Naive thymus-derived CD4-positive, alpha-beta T cell (primary cell): Measurements from ENCODE around the gene CABP1. TPM values are rescaled to one million over a fixed set of nuclear protein-coding genes. Genes with fewer than 3 reads are reported as not detected.
A peak's percentile ranks its signal among the peaks of the same experiment; 100 is the strongest.

ENCODE experiments used
- ATAC-seq: fragments of 150-1000 bp; cut with Tn5 transposase; 2 replicates; pipeline ENCODE4 v1.10.0; 2021; ENCODE audit warnings: mild to moderate bottlenecking, moderate library complexity
- CTCF ChIA-PET: fragments of 350-600 bp; sonication (Branson Sonifier 250); formaldehyde crosslinking; loops from one replicate; lab custom pipeline; 2021; ENCODE audit warnings: antibody characterized with exemption; lab: Charles Lee
- POLR2A ChIA-PET: fragments of 350-600 bp; sonication (Branson Sonifier 250); formaldehyde crosslinking; loops from one replicate; lab custom pipeline; 2021; ENCODE audit warnings: antibody characterized with exemption, inconsistent platforms; lab: Charles Lee
- DNase-seq, 9 donors: peaks; one replicate each; pipeline versions ENCODE4 v3.0.0 to v3.0.0-alpha.2; 2020 to 2022; ENCODE audit warnings: mixed read lengths in 1 of 9
- H3K27ac ChIP-seq: one replicate; pipeline ENCODE4 v1.7.0; 2013; ENCODE audit warnings: mild to moderate bottlenecking, low read depth, low read length, moderate library complexity
- H3K27me3 ChIP-seq, 2 donors: one replicate each; pipeline ENCODE4 v1.7.0; 2013; ENCODE audit warnings: low read length in 2 of 2, mild to moderate bottlenecking in 2 of 2, moderate library complexity in 2 of 2; ENCODE audit not compliant: control insufficient read depth in 2 of 2, insufficient read depth in 2 of 2
- H3K36me3 ChIP-seq, 3 experiments: 1 replicate in 2 of 3; 2 replicates in 1 of 3; pipeline ENCODE4 v1.7.0; 2013; ENCODE audit warnings: low read length in 3 of 3, mild to moderate bottlenecking in 3 of 3, moderate library complexity in 1 of 3; ENCODE audit not compliant: insufficient read depth in 3 of 3, control insufficient read depth in 2 of 3
- H3K4me1 ChIP-seq, 2 donors: one replicate each; pipeline ENCODE4 v1.7.0; 2013; ENCODE audit warnings: low read length in 2 of 2, mild to moderate bottlenecking in 2 of 2, moderate library complexity in 1 of 2; ENCODE audit not compliant: control insufficient read depth in 2 of 2, insufficient read depth in 2 of 2
- H3K4me3 ChIP-seq: 2 replicates; pipeline ENCODE4 v1.7.0; 2013; ENCODE audit warnings: mild to moderate bottlenecking, low read length
- H3K9me3 ChIP-seq, 3 experiments: 1 replicate in 2 of 3; 2 replicates in 1 of 3; pipeline ENCODE4 v1.7.0; 2013; ENCODE audit warnings: low read length in 3 of 3; ENCODE audit not compliant: control insufficient read depth in 2 of 3
- H3K27ac Mint-ChIP-seq, 9 donors: one replicate each; pipeline ENCODE4 v1.8.0; 2020 to 2022; ENCODE audit warnings: mixed read lengths in 9 of 9, mild to moderate bottlenecking in 8 of 9, moderate library complexity in 5 of 9, inconsistent platforms in 2 of 9
- H3K27me3 Mint-ChIP-seq, 5 donors: one replicate each; pipeline ENCODE4 v1.8.0; 2021 to 2022; ENCODE audit warnings: mixed read lengths in 5 of 5, mild to moderate bottlenecking in 1 of 5
- H3K36me3 Mint-ChIP-seq, 5 donors: one replicate each; pipeline ENCODE4 v1.8.0; 2020 to 2022; ENCODE audit warnings: mixed read lengths in 5 of 5, mild to moderate bottlenecking in 3 of 5, inconsistent platforms in 1 of 5
- H3K4me1 Mint-ChIP-seq, 7 donors: one replicate each; pipeline ENCODE4 v1.8.0; 2020 to 2022; ENCODE audit warnings: mixed read lengths in 7 of 7, mild to moderate bottlenecking in 3 of 7, inconsistent platforms in 1 of 7
- H3K4me3 Mint-ChIP-seq, 10 donors: one replicate each; pipeline ENCODE4 v1.8.0; 2020 to 2022; ENCODE audit warnings: mild to moderate bottlenecking in 10 of 10, mixed read lengths in 10 of 10, moderate library complexity in 6 of 10, inconsistent platforms in 2 of 10
- H3K9me3 Mint-ChIP-seq, 11 donors: one replicate each; pipeline ENCODE4 v1.8.0; 2020 to 2022; ENCODE audit warnings: mixed read lengths in 11 of 11, mild to moderate bottlenecking in 4 of 11, inconsistent platforms in 1 of 11, moderate library complexity in 1 of 11
- intact Hi-C, 2 donors: fragments of 100-400 bp; cut with micrococcal nuclease; formaldehyde crosslinking; loops; one replicate each; pipeline ENCODE4 v1.15.1; 2023
- polyA plus RNA-seq, 2 donors: library from polyadenylated mRNA; unstranded; fragments of 300-500 nt; fragmentation: Illumina TruSeq; gene quantifications; one replicate each; pipeline ENCODE4 v1.2.3, GENCODE V29; 2021
- total RNA-seq, 6 experiments: library from RNA in 5 of 6; stranded (reverse) in 5 of 6; gene quantifications; 1 replicate in 5 of 6; 2 replicates in 1 of 6; pipeline ENCODE4 v1.2.3 and lab custom pipeline; 2021 to 2026

CABP1 gene
- total and polyA plus RNA-seq, 7 experiments from 2014 or later, result 0.24 TPM; not detected in 6

- H3K4me1 ChIP-seq, result peaks cover 0 to 4% of the 10 kb centered on the region in 2 donors
- no peak for DNase-seq
- H3K9me3 ChIP-seq, result no peaks in the 10 kb centered on the region
- ChIA-PET CTCF (no interaction called here), POLR2A (interaction anchor here (1.1 kb wide), 1 partner anchor 15 kb away, joined by 3 read pairs; no protein-coding TSS in a partner anchor)
- Mint-ChIP-seq H3K4me3 (no peak overlapping the region), H3K27ac (no peak overlapping the region), H3K27me3 (no peaks in the 10 kb centered on the region), H3K36me3 (peaks cover 22 to 73% (median 32%) of the 10 kb centered on the region in 5 donors), H3K9me3 (no peaks in the 10 kb centered on the region), H3K4me1 (peaks cover 13 to 37% (median 21%) of the 10 kb centered on the region in 7 donors)
- no peaks in the 10 kb centered on the region for H3K27me3 ChIP-seq
- ATAC-seq, result no peak
- peaks cover 17 to 81% (median 35%) of the 10 kb centered on the region in 3 experiments for H3K36me3 ChIP-seq
- intact Hi-C loops, result no loop called here
- H3K27ac ChIP-seq, result no peak overlapping the region
- H3K4me3 ChIP-seq, result no peak overlapping the region
Observed at GRCh38 chr12:120696626-120697025, 56.2 kb downstream of the CABP1 start.

GRCh38 chr12:120697344-120697743, 56.9 kb downstream of the CABP1 start:
- Mint-ChIP-seq H3K4me1 (peaks cover 9 to 31% (median 16%) of the 10 kb centered on the region in 7 donors), H3K27ac (no peak overlapping the region), H3K27me3 (no peaks in the 10 kb centered on the region), H3K9me3 (no peaks in the 10 kb centered on the region), H3K4me3 (no peak overlapping the region), H3K36me3 (peaks cover 26 to 73% (median 32%) of the 10 kb centered on the region in 5 donors)
- Histone ChIP-seq H3K4me1 (peaks cover 0 to 3% of the 10 kb centered on the region in 2 donors), H3K36me3 (peaks cover 17 to 88% (median 35%) of the 10 kb centered on the region in 3 experiments), H3K27ac (no peak overlapping the region), H3K4me3 (no peak overlapping the region), H3K27me3 (no peaks in the 10 kb centered on the region), H3K9me3 (no peaks in the 10 kb centered on the region)
- ATAC-seq (no peak), DNase-seq (no peak)
- ChIA-PET POLR2A (interaction anchor here (1.4 kb wide), 1 partner anchor 8 kb away, joined by 6 read pairs; no protein-coding TSS in a partner anchor), CTCF (interaction anchor here (0.9 kb wide), 1 partner anchor 9 kb away, joined by 3 read pairs; no protein-coding TSS in a partner anchor)
- intact Hi-C loops, result no loop called here

- Histone ChIP-seq H3K36me3 (peaks cover 17 to 94% (median 35%) of the 10 kb centered on the region in 3 experiments), H3K9me3 (no peaks in the 10 kb centered on the region), H3K4me1 (no peaks in the 10 kb centered on the region), H3K27me3 (no peaks in the 10 kb centered on the region), H3K27ac (no peak overlapping the region), H3K4me3 (no peak overlapping the region)
- peaks cover 26 to 72% (median 33%) of the 10 kb centered on the region in 5 donors for H3K36me3 Mint-ChIP-seq
- ChIA-PET CTCF (interaction anchor here (3.2 kb wide), 1 partner anchor 10 kb away, joined by 8 read pairs; the partner anchor contains the start of gene UNC119B), POLR2A (interaction anchor here (1.4 kb wide), 1 partner anchor 10 kb away, joined by 6 read pairs; no protein-coding TSS in a partner anchor)
- DNase-seq (no peak), ATAC-seq (peak; percentile 64)
- peaks cover 0 to 20% (median 4%) of the 10 kb centered on the region in 7 donors for H3K4me1 Mint-ChIP-seq
- no peak overlapping the region for H3K4me3 Mint-ChIP-seq
- H3K27me3 Mint-ChIP-seq, result no peaks in the 10 kb centered on the region
- intact Hi-C loops, result no loop called here
- peak overlapping the region in 1 of 9 donors; percentile 65 for H3K27ac Mint-ChIP-seq
- H3K9me3 Mint-ChIP-seq, result no peaks in the 10 kb centered on the region
Observed at GRCh38 chr12:120698665-120699064, 58.2 kb downstream of the CABP1 start.

- no peak overlapping the region for H3K4me3 Mint-ChIP-seq
- ChIA-PET POLR2A (interaction anchor here (0.6 kb wide), 1 partner anchor 103 kb away, joined by 4 read pairs; no protein-coding TSS in a partner anchor), CTCF (interaction anchor here (3.2 kb wide), 1 partner anchor 9 kb away, joined by 8 read pairs; the partner anchor contains the start of gene UNC119B)
Observed at GRCh38 chr12:120699553-120699952, 59.1 kb downstream of the CABP1 start.

GRCh38 chr12:120700886-120701285, 60.5 kb downstream of the CABP1 start:
- DNase-seq (no peak), ATAC-seq (no peak)
- Mint-ChIP-seq H3K27ac (peak overlapping the region in 1 of 9 donors; percentile 24), H3K9me3 (no peaks in the 10 kb centered on the region), H3K36me3 (peaks cover 13 to 52% (median 19%) of the 10 kb centered on the region in 5 donors), H3K4me1 (peaks cover 0 to 9% (median 0%) of the 10 kb centered on the region in 7 donors), H3K27me3 (no peaks in the 10 kb centered on the region), H3K4me3 (no peak overlapping the region)
- peaks cover 11 to 71% (median 29%) of the 10 kb centered on the region in 3 experiments for H3K36me3 ChIP-seq
- H3K9me3 ChIP-seq, result no peaks in the 10 kb centered on the region
- H3K27ac ChIP-seq, result no peak overlapping the region
- intact Hi-C loops, result no loop called here
- no peak overlapping the region for H3K4me3 ChIP-seq
- CTCF ChIA-PET, result interaction anchor here (0.6 to 3.2 kb wide), 2 partner anchors 8 to 743 kb away, joined by 3 to 8 read pairs; partner anchors contain the start of gene UNC119B
- no peaks in the 10 kb centered on the region for H3K4me1 ChIP-seq
- no peaks in the 10 kb centered on the region for H3K27me3 ChIP-seq
- POLR2A ChIA-PET, result interaction anchor here (0.5 to 0.7 kb wide), 2 partner anchors 12 to 43 kb away, joined by 3 read pairs; no protein-coding TSS in a partner anchor

More at GRCh38 chr12:120699553-120699952, 59.1 kb downstream of the CABP1 start:
- Histone ChIP-seq H3K9me3 (no peaks in the 10 kb centered on the region), H3K36me3 (peaks cover 17 to 85% (median 34%) of the 10 kb centered on the region in 3 experiments), H3K4me3 (no peak overlapping the region), H3K27me3 (no peaks in the 10 kb centered on the region), H3K27ac (no peak overlapping the region), H3K4me1 (no peaks in the 10 kb centered on the region)
- no peak for ATAC-seq
- intact Hi-C loops, result no loop called here
- Mint-ChIP-seq H3K4me1 (peaks cover 0 to 16% (median 0%) of the 10 kb centered on the region in 7 donors), H3K27ac (peak overlapping the region in 1 of 9 donors; percentile 5), H3K36me3 (peaks cover 19 to 65% (median 30%) of the 10 kb centered on the region in 5 donors), H3K9me3 (no peaks in the 10 kb centered on the region), H3K27me3 (no peaks in the 10 kb centered on the region)
- DNase-seq, result no peak

GRCh38 chr12:120702637-120703036, 62.2 kb downstream of the CABP1 start:
- peaks cover 4 to 35% (median 10%) of the 10 kb centered on the region in 5 donors for H3K36me3 Mint-ChIP-seq
- POLR2A ChIA-PET, result no interaction called here
- Histone ChIP-seq H3K9me3 (no peaks in the 10 kb centered on the region), H3K27ac (no peak overlapping the region), H3K4me1 (no peaks in the 10 kb centered on the region), H3K36me3 (peaks cover 0 to 54% (median 12%) of the 10 kb centered on the region in 3 experiments), H3K27me3 (no peaks in the 10 kb centered on the region), H3K4me3 (no peak overlapping the region)
- intact Hi-C loops, result no loop called here
- H3K27ac Mint-ChIP-seq, result no peak overlapping the region
- no peak overlapping the region for H3K4me3 Mint-ChIP-seq
- DNase-seq, result no peak
- ATAC-seq, result no peak
- H3K9me3 Mint-ChIP-seq, result no peaks in the 10 kb centered on the region
- CTCF ChIA-PET, result interaction anchor here (0.6 kb wide), 1 partner anchor 107 kb away, joined by 4 read pairs; no protein-coding TSS in a partner anchor
- H3K4me1 Mint-ChIP-seq, result peaks cover 0 to 9% (median 0%) of the 10 kb centered on the region in 7 donors
- H3K27me3 Mint-ChIP-seq, result no peaks in the 10 kb centered on the region
